ENCODE measurements around the gene ACTRT1.

Gene ACTRT1

DNA sequence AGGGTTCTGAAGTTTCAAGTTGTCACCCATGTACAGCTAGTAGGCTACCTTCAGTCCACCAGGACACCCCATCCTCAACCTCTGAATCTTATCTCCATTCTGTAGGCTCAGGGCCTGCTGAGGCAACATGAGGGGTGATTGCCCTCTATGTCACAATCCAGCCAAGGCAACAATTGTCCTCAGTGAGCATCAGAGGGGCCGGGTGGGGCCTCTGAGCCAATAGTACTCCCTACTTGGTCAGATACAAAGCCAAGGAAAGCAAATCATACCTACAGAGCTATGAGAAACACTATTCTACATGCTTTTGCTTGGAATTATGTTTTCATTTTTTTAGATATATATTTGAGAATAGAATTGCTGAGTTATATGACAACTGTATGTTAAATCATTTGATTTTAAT lies at the start of gene ACTRT1:
Gene ACTRT1, minus strand, starts transcription at position 101 of the 400 bp plus-strand sequence. CDS start 197 bp downstream, outside the sequence.
- Histone ChIP-seq H3K9me3 (ENCODE audit: insufficient read depth, low read depth, low read length) (no peaks in the 10 kb centered on the region), H3K36me3 (ENCODE audit: insufficient read depth, low read length) (no peaks in the 10 kb centered on the region), H3K9ac (ENCODE audit: low read depth, low read length, poor library complexity, severe bottlenecking) (no peak within 1 kb of the TSS), H4K20me1 (ENCODE audit: insufficient read depth, low read length, poor library complexity, severe bottlenecking) (no peaks in the 10 kb centered on the region), H3K79me2 (ENCODE audit: insufficient read depth, low read length) (no peaks in the 10 kb centered on the region), H3F3A (ENCODE audit: low read depth) (no peaks in the 10 kb centered on the region), H3K4me2 (ENCODE audit: low read depth, low read length, poor library complexity, severe bottlenecking) (no peak within 1 kb of the TSS), H3K4me3 (ENCODE audit: low read length, poor library complexity, severe bottlenecking) (no peak within 1 kb of the TSS), H3K4me1 (ENCODE audit: insufficient read depth, low read length, poor library complexity, severe bottlenecking) (no peaks in the 10 kb centered on the region), H3K9me2 (replicated peaks; ENCODE audit: low read depth, low read length) (no peaks in the 10 kb centered on the region), H2AFZ (ENCODE audit: low read length) (no peak within 1 kb of the TSS), H3K27me3 (ENCODE audit: insufficient read depth, low read length, poor library complexity, severe bottlenecking) (no peaks in the 10 kb centered on the region)
- TF ChIP-seq, protein P1, sequence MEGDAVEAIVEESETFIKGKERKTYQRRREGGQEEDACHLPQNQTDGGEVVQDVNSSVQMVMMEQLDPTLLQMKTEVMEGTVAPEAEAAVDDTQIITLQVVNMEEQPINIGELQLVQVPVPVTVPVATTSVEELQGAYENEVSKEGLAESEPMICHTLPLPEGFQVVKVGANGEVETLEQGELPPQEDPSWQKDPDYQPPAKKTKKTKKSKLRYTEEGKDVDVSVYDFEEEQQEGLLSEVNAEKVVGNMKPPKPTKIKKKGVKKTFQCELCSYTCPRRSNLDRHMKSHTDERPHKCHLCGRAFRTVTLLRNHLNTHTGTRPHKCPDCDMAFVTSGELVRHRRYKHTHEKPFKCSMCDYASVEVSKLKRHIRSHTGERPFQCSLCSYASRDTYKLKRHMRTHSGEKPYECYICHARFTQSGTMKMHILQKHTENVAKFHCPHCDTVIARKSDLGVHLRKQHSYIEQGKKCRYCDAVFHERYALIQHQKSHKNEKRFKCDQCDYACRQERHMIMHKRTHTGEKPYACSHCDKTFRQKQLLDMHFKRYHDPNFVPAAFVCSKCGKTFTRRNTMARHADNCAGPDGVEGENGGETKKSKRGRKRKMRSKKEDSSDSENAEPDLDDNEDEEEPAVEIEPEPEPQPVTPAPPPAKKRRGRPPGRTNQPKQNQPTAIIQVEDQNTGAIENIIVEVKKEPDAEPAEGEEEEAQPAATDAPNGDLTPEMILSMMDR (conservative IDR thresholded peaks at IDR 0.05; ENCODE audit: low read length): no peak
- no peak for TF ChIP-seq EZH2phosphoT487 (IDR thresholded peaks at IDR 0.05; ENCODE audit: borderline replicate concordance)

DNA sequence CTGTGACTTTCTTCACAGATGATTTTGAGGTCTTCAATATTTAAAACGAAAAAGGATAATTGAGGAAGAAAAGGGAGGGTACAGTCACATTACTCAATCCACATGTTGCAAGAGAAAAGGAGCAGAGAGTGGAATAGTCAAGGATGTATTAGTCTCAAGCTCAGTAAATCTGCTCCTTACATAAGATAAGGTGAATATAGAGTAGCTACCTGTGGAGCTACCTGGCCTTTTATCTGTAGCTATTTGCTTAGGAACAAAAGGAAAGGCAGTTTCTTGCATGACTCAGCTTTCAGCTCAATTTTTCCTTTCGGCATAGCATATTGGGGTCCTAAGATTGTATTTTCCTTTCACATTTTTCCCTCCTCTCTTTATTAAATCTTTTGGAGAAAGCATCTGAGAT lies 26.3 kb upstream of the ACTRT1 start:
- no peaks in the 10 kb centered on the region for H3K27me3 ChIP-seq (ENCODE audit: insufficient read depth, low read length, poor library complexity, severe bottlenecking)
- no peaks in the 10 kb centered on the region for H4K20me1 ChIP-seq (ENCODE audit: insufficient read depth, low read length, poor library complexity, severe bottlenecking)
- TF ChIP-seq EZH2phosphoT487 (IDR thresholded peaks at IDR 0.05; ENCODE audit: borderline replicate concordance): no peak
- TF ChIP-seq, protein P1 (conservative IDR thresholded peaks at IDR 0.05; ENCODE audit: low read length): no peak
- no peak overlapping the region for H3K4me3 ChIP-seq (ENCODE audit: low read length, poor library complexity, severe bottlenecking)
- H3K9me3 ChIP-seq (ENCODE audit: insufficient read depth, low read depth, low read length): no peaks in the 10 kb centered on the region
- H3K79me2 ChIP-seq (ENCODE audit: insufficient read depth, low read length): no peaks in the 10 kb centered on the region
- H2AFZ ChIP-seq (ENCODE audit: low read length): no peak overlapping the region
- no peak overlapping the region for H3K4me2 ChIP-seq (ENCODE audit: low read depth, low read length, poor library complexity, severe bottlenecking)
- no peak overlapping the region for H3K9ac ChIP-seq (ENCODE audit: low read depth, low read length, poor library complexity, severe bottlenecking)
- H3K4me1 ChIP-seq (ENCODE audit: insufficient read depth, low read length, poor library complexity, severe bottlenecking): no peaks in the 10 kb centered on the region
- no peaks in the 10 kb centered on the region for H3K9me2 ChIP-seq (replicated peaks; ENCODE audit: low read depth, low read length)
- H3K36me3 ChIP-seq (ENCODE audit: insufficient read depth, low read length): no peaks in the 10 kb centered on the region
- H3F3A ChIP-seq (ENCODE audit: low read depth): no peaks in the 10 kb centered on the region

DNA sequence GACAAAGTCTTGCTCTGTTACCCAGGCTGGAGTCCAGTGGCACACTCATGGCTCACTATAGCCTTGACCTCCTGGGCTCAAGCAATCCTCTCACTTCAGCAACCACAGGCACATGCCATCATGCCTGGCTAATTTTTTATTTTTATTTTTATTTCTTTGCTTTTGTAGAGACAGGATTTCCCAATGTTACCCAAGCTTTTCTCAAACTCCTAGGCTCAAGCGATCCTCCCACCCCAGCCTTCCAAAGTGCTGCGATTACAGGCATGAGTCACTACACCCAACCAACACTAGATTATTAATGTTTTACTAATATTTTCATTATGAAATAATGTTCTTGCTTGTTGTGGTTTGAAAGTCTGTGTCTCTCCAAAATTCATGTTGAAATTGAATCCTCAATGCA lies 5.2 kb upstream of the ACTRT1 start:
- H3K9ac ChIP-seq (ENCODE audit: low read depth, low read length, poor library complexity, severe bottlenecking): no peak overlapping the region
- no peaks in the 10 kb centered on the region for H3K36me3 ChIP-seq (ENCODE audit: insufficient read depth, low read length)
- no peaks in the 10 kb centered on the region for H3K9me2 ChIP-seq (replicated peaks; ENCODE audit: low read depth, low read length)
- no peak overlapping the region for H2AFZ ChIP-seq (ENCODE audit: low read length)
- H3K9me3 ChIP-seq (ENCODE audit: insufficient read depth, low read depth, low read length): no peaks in the 10 kb centered on the region
- no peaks in the 10 kb centered on the region for H3K27me3 ChIP-seq (ENCODE audit: insufficient read depth, low read length, poor library complexity, severe bottlenecking)
- H3K4me3 ChIP-seq (ENCODE audit: low read length, poor library complexity, severe bottlenecking): no peak overlapping the region
- no peaks in the 10 kb centered on the region for H3F3A ChIP-seq (ENCODE audit: low read depth)
- H4K20me1 ChIP-seq (ENCODE audit: insufficient read depth, low read length, poor library complexity, severe bottlenecking): no peaks in the 10 kb centered on the region
- no peak overlapping the region for H3K4me2 ChIP-seq (ENCODE audit: low read depth, low read length, poor library complexity, severe bottlenecking)
- H3K79me2 ChIP-seq (ENCODE audit: insufficient read depth, low read length): no peaks in the 10 kb centered on the region
- H3K4me1 ChIP-seq (ENCODE audit: insufficient read depth, low read length, poor library complexity, severe bottlenecking): no peaks in the 10 kb centered on the region
- TF ChIP-seq EZH2phosphoT487 (IDR thresholded peaks at IDR 0.05; ENCODE audit: borderline replicate concordance): no peak

DNA sequence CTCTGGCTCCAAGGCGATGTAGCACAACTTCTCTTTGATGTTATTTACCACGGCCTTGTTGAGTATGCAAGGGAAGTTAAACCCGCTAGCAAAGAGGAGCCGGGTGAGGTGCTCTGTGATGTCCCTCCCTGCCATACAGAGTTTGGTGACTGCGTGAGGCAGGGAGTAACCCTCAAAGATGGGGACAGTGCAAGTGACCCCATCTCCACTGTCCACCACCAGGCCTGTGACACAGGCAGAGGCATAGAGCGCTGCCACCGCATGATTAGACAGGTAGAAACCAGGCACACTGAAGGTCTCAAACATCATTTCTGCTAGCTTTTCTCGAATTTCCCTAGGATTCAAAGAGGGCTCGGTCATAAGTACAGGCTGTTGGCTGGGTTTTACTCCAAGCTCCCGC lies 677 bp downstream of the ACTRT1 start:
- no peaks in the 10 kb centered on the region for H3K9me3 ChIP-seq (ENCODE audit: insufficient read depth, low read depth, low read length)
- no peaks in the 10 kb centered on the region for H3F3A ChIP-seq (ENCODE audit: low read depth)
- no peaks in the 10 kb centered on the region for H3K36me3 ChIP-seq (ENCODE audit: insufficient read depth, low read length)
- no peaks in the 10 kb centered on the region for H3K79me2 ChIP-seq (ENCODE audit: insufficient read depth, low read length)
- no peak overlapping the region for H3K9ac ChIP-seq (ENCODE audit: low read depth, low read length, poor library complexity, severe bottlenecking)
- H4K20me1 ChIP-seq (ENCODE audit: insufficient read depth, low read length, poor library complexity, severe bottlenecking): no peaks in the 10 kb centered on the region
- no peak overlapping the region for H3K4me2 ChIP-seq (ENCODE audit: low read depth, low read length, poor library complexity, severe bottlenecking)
- H2AFZ ChIP-seq (ENCODE audit: low read length): no peak overlapping the region
- no peaks in the 10 kb centered on the region for H3K4me1 ChIP-seq (ENCODE audit: insufficient read depth, low read length, poor library complexity, severe bottlenecking)
- TF ChIP-seq, protein P1 (conservative IDR thresholded peaks at IDR 0.05; ENCODE audit: low read length): no peak
- TF ChIP-seq EZH2phosphoT487 (IDR thresholded peaks at IDR 0.05; ENCODE audit: borderline replicate concordance): no peak
- H3K4me3 ChIP-seq (ENCODE audit: low read length, poor library complexity, severe bottlenecking): no peak overlapping the region
- H3K9me2 ChIP-seq (replicated peaks; ENCODE audit: low read depth, low read length): no peaks in the 10 kb centered on the region
- H3K27me3 ChIP-seq (ENCODE audit: insufficient read depth, low read length, poor library complexity, severe bottlenecking): no peaks in the 10 kb centered on the region

Measured in Loucy (cell line).